Measurements from ENCODE around the gene CYB561D2.
"Not testable (repeated sequence)": the region's sequence is repeated elsewhere in the genome, so short reads cannot be mapped to it uniquely, and the experiment has no call there.

Gene CYB561D2, protein sequence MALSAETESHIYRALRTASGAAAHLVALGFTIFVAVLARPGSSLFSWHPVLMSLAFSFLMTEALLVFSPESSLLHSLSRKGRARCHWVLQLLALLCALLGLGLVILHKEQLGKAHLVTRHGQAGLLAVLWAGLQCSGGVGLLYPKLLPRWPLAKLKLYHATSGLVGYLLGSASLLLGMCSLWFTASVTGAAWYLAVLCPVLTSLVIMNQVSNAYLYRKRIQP
- 13.1 reads per million, percentile 37 among the genes with 10 or more reads in this experiment for total RNA-seq

DNA sequence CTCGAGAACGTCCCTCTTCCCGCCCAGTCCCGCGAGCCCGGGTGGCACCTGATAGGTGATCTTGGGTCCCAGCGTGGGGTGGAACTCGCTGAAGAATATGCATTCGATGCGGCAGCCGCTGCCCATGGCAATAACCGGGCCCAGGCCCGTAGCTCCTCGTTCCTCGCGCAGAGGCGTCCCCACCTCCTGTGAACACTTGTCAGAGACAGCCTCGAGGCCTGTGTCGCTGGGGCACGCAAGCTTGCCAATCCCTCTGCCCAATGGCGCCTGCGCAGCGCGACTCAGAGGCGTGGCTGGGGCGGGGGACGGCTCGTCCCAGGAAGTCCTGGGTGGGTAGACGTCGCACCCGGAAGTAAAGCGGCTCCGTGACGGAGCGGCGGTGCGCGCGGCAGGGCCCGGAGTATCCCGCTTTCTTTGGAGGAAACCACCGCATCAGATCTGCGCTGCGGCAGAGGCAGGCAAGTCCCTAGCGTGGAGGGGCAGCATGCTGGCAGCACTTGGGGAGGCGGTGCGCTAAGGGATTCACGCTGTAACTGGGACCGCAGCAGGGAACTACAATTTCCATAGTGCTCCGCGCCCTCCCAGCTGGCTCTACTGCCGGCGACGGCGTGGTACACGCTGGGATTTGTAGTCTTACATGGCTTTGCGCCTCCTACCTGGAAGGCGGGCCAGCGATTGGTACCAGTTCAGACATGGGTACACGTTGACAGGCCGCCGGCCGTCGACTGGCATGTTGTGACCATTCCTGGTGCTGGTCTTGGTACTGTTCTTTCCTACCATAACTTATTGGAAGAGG, at the start of gene CYB561D2, which contains the start of gene NPRL2:
TSS of gene CYB561D2 (plus strand) at position 336 of the 796 bp plus-strand sequence. CDS start 572 bp downstream, outside the sequence.
TSS of gene NPRL2 (minus strand) at position 249 of the 796 bp plus-strand sequence. CDS start at position 126, 123 bp downstream.
- DNase-seq, result peak; percentile 99

DNA sequence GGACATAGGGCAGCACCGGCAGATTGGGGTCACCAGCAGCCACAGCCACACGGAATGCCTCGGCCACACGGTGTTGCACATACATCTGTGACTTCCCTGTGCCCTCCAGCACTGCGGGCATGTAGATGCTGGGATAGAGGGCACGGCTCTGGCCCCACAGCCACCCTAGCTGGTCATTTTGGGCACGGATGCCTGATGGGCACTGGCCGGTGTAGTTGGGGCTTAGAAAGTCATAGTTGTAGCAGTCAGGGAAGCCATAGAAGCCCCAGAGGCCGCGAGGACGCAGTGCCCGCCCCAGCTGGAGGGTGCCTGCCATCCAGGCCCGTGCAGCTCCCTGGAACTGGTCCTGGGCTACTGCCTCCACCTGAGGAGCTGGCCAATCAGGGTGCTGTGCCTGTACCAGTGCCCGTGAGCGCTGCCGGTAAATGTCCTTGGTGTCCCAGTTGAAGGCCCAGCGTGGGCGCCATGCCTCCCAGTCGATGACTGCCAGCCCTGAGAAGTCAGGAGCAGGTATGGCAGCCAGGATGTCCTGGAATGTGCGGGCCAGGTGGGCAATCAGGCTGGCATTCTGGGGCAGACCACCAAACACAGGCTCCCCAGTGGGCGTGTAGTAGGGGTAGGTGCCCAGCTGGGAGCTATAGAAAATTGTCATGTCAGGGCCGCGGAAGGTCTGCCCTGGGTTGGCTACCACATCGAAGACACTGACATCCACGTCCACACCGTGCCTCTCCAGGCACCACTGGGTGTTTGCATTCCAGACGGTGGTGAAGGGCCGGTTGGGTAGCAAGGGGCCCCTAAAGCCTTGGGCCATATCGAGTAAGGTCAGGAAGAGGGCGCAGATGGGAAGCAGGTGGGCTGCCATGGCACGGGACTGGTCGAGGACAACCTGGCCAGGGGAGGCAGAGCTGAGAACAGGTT, 48.3 kb upstream of the CYB561D2 start:
- DNase-seq, result no peak

- no peak for DNase-seq
Measured at GRCh38 chr3:50303013-50303815, 47.4 kb upstream of the CYB561D2 start, which contains the start of gene HYAL1. HYAL1 (minus strand) TSS chr3:50303574; CDS start chr3:50302956, 618 bp downstream.

DNA sequence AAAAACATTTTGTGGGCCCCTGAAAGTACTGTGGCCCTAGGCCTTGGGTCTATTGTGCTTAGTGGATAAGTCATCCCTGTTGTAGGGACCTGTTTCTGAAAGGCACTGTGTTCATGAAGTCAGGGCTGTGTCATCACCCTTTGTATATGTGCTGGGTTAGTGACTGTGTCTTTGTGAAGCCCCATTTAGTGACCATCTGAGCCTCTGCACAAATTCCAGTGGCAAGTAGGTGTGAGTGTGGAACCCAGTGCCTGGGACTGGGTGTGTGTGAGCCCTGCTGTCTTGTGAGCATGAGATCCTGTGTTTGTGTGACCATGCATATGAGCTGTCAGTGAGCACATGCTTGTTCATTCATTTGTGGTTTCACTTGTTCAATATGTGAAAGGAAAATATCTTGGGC, 46.1 kb upstream of the CYB561D2 start:
- no peak for DNase-seq

- DNase-seq, result not testable (repeated sequence)
Measured at GRCh38 chr3:50312041-50312440, 38.6 kb upstream of the CYB561D2 start.

- DNase-seq, result no peak
Measured at GRCh38 chr3:50314342-50314741, 36.3 kb upstream of the CYB561D2 start.

DNA sequence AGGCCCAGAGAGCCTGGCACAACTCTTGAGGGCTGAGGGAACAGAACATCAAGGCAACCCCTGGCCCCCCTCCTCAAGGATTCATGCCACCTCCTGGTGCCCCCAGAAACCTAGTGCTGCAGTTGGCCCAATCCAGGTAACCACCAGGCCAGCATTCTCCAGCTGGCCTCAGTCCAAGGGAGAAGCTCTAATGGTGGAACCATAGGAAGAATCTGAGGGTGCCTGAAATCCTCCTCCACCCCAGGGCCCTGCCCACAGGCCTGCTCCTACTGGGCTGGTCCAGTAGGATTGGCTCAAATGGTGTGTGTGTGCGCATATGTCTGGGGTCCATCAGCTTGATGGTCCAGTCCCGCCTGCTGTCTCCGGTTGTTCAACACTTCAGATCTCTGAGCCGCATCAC, 35.8 kb upstream of the CYB561D2 start:
- no peak for DNase-seq

- DNase-seq, result peak; percentile 63
Measured at GRCh38 chr3:50316657-50317242, 33.9 kb upstream of the CYB561D2 start.

GRCh38 chr3:50317300-50317699, 33.4 kb upstream of the CYB561D2 start:
- DNase-seq, result no peak

DNA sequence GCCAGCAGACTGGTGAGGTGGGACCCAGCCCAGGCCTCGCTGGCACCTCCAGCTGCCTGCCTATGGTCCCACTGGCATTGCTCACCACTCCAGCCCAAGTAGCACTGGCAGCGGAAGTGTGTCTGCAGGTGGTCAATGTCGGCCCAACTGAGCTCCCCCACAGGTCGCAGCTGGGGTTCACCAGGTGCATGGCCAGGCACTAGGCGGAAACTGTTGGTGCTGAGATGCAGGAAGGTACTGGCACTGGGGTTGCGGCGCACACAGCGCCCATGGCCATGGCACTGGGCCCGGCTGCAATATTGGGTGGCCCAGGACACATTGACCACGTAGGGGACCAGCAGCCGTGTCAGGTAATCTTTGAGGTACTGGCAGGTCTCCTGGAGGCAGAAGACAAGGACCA, 32.5 kb upstream of the CYB561D2 start:
- no peak for DNase-seq

- DNase-seq, result peak; percentile 2
Measured at GRCh38 chr3:50318615-50319014, 32.0 kb upstream of the CYB561D2 start.

DNA sequence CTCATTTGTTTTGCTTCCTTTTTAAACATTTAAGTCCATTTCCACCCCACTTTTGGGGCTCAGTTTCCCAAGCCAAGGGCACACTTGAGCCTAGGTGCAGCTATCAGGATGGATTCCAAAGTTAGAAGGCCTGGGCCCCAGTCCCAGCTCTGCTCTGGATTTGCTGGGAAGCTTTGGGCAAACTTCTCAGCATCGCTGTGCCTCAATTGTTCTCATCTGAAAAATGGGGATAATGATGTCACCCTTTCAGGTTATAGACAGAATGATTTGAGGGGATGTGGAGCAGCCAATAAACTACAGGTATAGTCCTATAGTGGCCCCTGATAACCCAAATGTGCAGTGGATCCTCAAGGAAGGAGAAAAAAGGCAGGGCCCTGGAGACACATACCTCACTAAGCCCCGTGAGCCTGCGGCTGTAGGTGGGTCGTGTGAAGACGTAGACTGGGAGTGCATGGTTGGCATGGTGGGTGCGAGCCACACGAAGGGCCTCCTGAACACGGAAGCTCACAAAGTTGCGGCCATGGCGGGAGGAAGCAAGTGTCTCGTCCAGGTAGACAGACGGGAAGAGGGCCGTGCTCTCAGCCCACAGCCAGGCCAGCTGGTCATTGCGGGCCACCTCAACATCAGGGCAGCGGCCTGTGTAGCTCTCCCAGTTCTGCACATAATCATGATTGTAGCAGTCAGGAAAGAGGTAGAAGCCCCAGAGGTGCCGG, 31.3 kb upstream of the CYB561D2 start:
- DNase-seq, result no peak

GRCh38 chr3:50319894-50320625, 30.6 kb upstream of the CYB561D2 start:
- peak; percentile 1 for DNase-seq

DNA sequence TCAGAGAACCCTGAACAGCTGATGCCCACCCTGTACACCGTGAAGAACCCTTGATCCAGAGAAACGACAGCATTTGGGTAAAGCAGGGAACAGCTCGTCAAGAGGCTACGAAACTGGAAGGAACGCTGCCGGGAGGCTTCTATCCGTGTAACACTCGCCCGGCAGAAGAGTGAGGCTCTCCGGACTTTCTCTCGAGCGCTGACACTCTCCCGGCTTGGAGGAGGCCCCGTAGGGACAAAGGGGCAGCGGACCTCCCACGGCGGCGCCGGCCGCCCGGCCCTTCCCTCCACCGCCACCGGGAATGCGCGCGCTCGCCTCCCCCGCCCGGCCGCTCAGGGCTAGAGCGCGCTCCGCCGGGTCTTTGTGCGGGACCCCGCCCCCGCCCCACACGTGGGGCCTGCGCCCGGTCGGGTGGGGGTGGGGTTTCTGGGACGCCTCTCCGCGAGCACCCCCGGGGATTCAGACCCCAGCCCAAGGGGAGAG, 29.8 kb upstream of the CYB561D2 start:
- DNase-seq, result peak; percentile 28

DNA sequence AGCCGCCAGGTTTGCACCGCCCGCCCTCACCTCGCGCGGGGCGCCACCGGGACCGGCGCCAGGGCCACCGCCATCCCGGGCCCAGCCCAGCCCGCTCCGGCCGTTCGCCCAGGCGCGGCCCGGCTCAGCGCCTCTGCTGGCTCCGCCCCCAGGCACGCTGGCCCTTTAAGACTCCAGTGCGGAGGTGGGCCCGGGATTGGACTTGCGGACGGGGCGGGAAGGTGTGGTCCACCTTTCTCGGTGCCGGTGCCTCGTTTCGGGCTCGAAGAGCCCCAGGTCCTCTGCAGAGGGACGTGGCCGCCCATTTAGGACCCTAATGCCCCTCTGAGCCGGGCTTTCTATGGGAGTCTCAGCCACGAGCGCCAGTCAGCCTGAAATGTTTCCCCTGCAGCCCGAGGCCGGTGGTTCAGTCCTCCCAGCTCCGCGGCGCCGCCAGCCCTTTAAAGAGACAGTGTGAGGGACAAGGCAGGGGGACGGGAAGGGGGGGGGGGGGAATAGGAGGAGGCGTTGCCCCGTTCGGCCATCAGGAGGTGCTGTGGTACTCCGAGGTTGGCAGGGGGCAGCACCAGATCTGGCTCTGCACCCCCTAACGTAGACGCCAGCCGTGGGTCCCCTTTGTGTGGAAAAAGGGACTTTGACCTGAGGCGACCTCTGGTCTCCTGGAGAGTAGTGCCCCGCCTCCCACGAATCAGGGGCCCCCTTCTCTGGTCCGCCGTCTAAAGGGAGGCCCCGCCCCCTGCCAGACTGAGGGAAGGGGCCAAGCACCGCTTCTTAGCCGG, 29.1 kb upstream of the CYB561D2 start:
- peak; percentile 72 for DNase-seq

GRCh38 chr3:50322115-50322385, 28.6 kb upstream of the CYB561D2 start:
- no peak for DNase-seq

DNA sequence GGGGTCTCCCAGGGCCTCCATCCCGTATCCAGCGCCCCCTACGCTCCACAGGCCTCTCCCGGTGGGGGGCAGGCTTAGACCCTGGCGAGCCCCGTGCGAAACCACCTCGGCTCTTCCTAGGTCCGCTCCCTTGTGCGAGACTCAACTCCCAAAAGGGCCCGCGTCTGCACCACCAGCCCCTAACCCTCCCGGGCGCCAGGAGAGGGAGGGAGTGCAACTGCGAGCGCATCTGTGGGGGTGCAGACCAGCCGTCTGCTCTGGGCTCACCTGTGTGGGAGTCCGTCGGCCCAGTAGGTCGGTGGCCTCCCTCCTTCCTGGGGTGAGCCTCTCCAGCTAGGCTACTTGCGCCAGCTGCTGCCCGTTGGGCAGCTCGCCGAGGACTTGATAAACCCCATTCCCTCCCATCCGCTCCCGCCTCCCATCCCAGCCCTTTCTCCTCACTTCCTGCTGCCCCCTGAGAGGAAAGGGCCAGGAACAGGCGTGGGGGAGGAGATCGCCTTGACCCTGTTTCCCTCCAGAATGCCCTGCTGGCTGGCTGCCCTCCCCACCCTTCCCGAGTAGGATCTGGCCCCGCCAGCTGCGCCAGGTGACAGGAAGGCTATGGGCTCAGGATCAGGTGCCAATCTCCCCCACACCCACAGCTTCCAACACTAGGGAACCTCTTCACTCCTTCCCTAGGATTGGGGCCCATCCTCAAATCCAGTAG, 28.1 kb upstream of the CYB561D2 start, which contains the start of gene HYAL2:
TSS of gene HYAL2 (minus strand) at position 360 of the 706 bp plus-strand sequence. CDS start 2,256 bp downstream, outside the sequence.
- DNase-seq, result peak; percentile 1

DNA sequence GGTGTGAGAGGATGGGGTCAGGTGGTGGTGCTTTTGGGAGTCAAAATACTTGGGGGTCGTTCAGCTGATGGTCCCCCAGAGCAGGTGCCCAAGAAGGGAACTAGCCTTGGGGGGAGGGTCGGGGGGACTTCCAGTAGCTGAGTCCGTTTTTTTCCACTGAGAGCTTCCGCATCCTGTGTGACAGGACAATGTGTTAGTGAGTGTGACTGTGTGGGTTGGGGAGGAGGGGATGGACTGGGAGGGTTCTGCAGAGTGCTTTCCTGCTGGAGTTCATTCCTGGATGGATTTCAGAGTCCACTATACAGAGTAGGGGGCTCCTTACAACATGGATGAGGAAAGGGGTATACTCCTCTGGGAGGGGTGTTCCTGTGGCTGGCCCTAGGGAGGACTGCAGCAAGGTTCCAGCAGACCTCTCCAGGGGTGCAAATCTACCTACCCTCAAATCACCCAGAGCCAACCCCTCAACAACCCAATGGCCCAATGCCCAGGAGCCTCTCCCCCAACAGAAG, 27.5 kb upstream of the CYB561D2 start:
- no peak for DNase-seq
